OCI-LY1 (cell line): ENCODE results near the gene FILIP1.

Experiments
- H2AFZ ChIP-seq: fragments of 200-600 bp; sonication (generic), shearing (Covaris generic); 2 replicates; pipeline ENCODE4 v1.6.0; 2014; ENCODE audit warnings: antibody characterized with exemption, mild to moderate bottlenecking, low read length
- H3F3A ChIP-seq: fragments of 200-600 bp; sonication (generic), shearing (Covaris generic); 2 replicates; pipeline ENCODE4 v1.6.0; 2014; ENCODE audit warnings: mild to moderate bottlenecking, antibody characterized with exemption, low read length, moderate library complexity; ENCODE audit not compliant: insufficient read depth
- H3K27ac ChIP-seq: fragments of 200-600 bp; sonication (generic); 2 replicates; pipeline ENCODE4 v1.5.1; 2014; ENCODE audit warnings: low read length, mixed run types, mild to moderate bottlenecking, low read depth; ENCODE audit not compliant: poor library complexity, severe bottlenecking
- H3K27me3 ChIP-seq: fragments of 200-600 bp; sonication (generic); 2 replicates; pipeline ENCODE4 v1.6.0; 2014; ENCODE audit warnings: antibody characterized with exemption, mild to moderate bottlenecking, low read length, moderate library complexity; ENCODE audit not compliant: insufficient read depth
- H3K36me3 ChIP-seq: fragments of 200-600 bp; sonication (generic); 2 replicates; pipeline ENCODE4 v1.6.1; 2014; ENCODE audit warnings: mild to moderate bottlenecking, antibody characterized with exemption, low read length, moderate library complexity, mixed read lengths; ENCODE audit not compliant: insufficient read depth
- H3K4me1 ChIP-seq: fragments of 200-600 bp; sonication (generic); 2 replicates; pipeline ENCODE4 v1.5.1; 2014; ENCODE audit warnings: mild to moderate bottlenecking, low read length, moderate library complexity; ENCODE audit not compliant: insufficient read depth, severe bottlenecking
- H3K4me2 ChIP-seq: fragments of 200-600 bp; sonication (generic), shearing (Covaris generic); 2 replicates; pipeline ENCODE4 v1.6.1; 2014; ENCODE audit warnings: low read length
- H3K4me3 ChIP-seq: fragments of 200-600 bp; sonication (generic); 2 replicates; pipeline ENCODE4 v1.5.1; 2014; ENCODE audit warnings: low read length, low read depth, mild to moderate bottlenecking, mixed read lengths; ENCODE audit not compliant: poor library complexity, severe bottlenecking
- H3K79me2 ChIP-seq: fragments of 200-600 bp; shearing (Covaris generic); 2 replicates; pipeline ENCODE4 v1.6.1; 2016; ENCODE audit warnings: mixed run types, low read length, mixed read lengths; ENCODE audit not compliant: insufficient read depth
- H3K9ac ChIP-seq: fragments of 200-600 bp; sonication (generic), shearing (Covaris generic); 2 replicates; pipeline ENCODE4 v1.6.1; 2014; ENCODE audit warnings: mild to moderate bottlenecking, low read length, mixed read lengths
- H3K9me2 ChIP-seq: fragments of 200-600 bp; sonication (generic), shearing (Covaris generic); 2 replicates; pipeline ENCODE4 v1.6.1; 2014; ENCODE audit warnings: low read depth, mild to moderate bottlenecking, low read length, mixed read lengths
- H3K9me3 ChIP-seq: fragments of 200-600 bp; shearing (Covaris generic); 2 replicates; pipeline ENCODE4 v1.6.1; 2014; ENCODE audit warnings: low read length, mixed read lengths
- H4K20me1 ChIP-seq: fragments of 200-600 bp; sonication (generic), shearing (Covaris generic); 2 replicates; pipeline ENCODE4 v1.6.0; 2016; ENCODE audit warnings: mild to moderate bottlenecking, low read length; ENCODE audit not compliant: insufficient read depth
- CTCF ChIP-seq: fragments of 200-600 bp; sonication (generic), shearing (Covaris generic); IDR thresholded peaks from 2 replicates; pipeline ENCODE4 v1.5.1; 2017; ENCODE audit warnings: mild to moderate bottlenecking, antibody characterized with exemption, low read length, moderate library complexity, mixed read lengths
- EZH2 ChIP-seq: fragments of 200-600 bp; sonication (generic), shearing (Covaris generic); IDR thresholded peaks from 2 replicates; pipeline ENCODE4 v1.8.0; 2017; ENCODE audit warnings: borderline replicate concordance, mixed run types, mild to moderate bottlenecking, antibody characterized with exemption, low read length, moderate library complexity, mixed read lengths

FILIP1 gene

GRCh38 chr6:75331151-75331550 lies 162.4 kb downstream of the FILIP1 start:
- Histone ChIP-seq H3K9me3 (no peaks in the 10 kb centered on the region), H3K9ac (no peak overlapping the region), H3K36me3 (no peaks in the 10 kb centered on the region), H3K27me3 (no peaks in the 10 kb centered on the region), H4K20me1 (no peaks in the 10 kb centered on the region), H3K4me2 (no peak overlapping the region), H3K79me2 (no peaks in the 10 kb centered on the region), H2AFZ (no peak overlapping the region), H3K27ac (no peak overlapping the region), H3K4me1 (no peaks in the 10 kb centered on the region), H3K4me3 (no peak overlapping the region), H3F3A (no peaks in the 10 kb centered on the region), H3K9me2 (no peaks in the 10 kb centered on the region)
- no peak for TF ChIP-seq CTCF

- Histone ChIP-seq H3K9ac (no peak overlapping the region), H3K4me1 (no peaks in the 10 kb centered on the region), H3K4me2 (no peak overlapping the region), H3K36me3 (no peaks in the 10 kb centered on the region), H2AFZ (no peak overlapping the region), H4K20me1 (no peaks in the 10 kb centered on the region), H3K79me2 (no peaks in the 10 kb centered on the region), H3F3A (no peaks in the 10 kb centered on the region), H3K27ac (no peak overlapping the region), H3K27me3 (no peaks in the 10 kb centered on the region), H3K9me2 (no peaks in the 10 kb centered on the region), H3K4me3 (no peak overlapping the region), H3K9me3 (no peaks in the 10 kb centered on the region)
- TF ChIP-seq CTCF (no peak), EZH2 (no peak)
Observed at GRCh38 chr6:75329703-75330102, 163.9 kb downstream of the FILIP1 start.

GRCh38 chr6:75327807-75328206 lies 165.8 kb downstream of the FILIP1 start:
- Histone ChIP-seq H4K20me1 (no peaks in the 10 kb centered on the region), H2AFZ (no peak overlapping the region), H3K4me2 (no peak overlapping the region), H3K9me3 (no peaks in the 10 kb centered on the region), H3K9me2 (no peaks in the 10 kb centered on the region), H3K27me3 (no peaks in the 10 kb centered on the region), H3K27ac (no peak overlapping the region), H3K4me3 (no peak overlapping the region), H3K36me3 (no peaks in the 10 kb centered on the region), H3K4me1 (no peaks in the 10 kb centered on the region), H3K9ac (no peak overlapping the region), H3K79me2 (no peaks in the 10 kb centered on the region), H3F3A (no peaks in the 10 kb centered on the region)
- TF ChIP-seq EZH2: no peak
- TF ChIP-seq CTCF: no peak
